IMR-90 (cell line): Measurements from ENCODE around the gene ZNF774. TPM values are rescaled to one million over a fixed set of nuclear protein-coding genes. Genes with fewer than 3 reads are reported as not detected.

ENCODE experiments used
- ATAC-seq: fragments of 200-7000 bp; cut with Tn5 transposase; 2 replicates; pipeline ENCODE4 v1.9.1; 2020; ENCODE audit warnings: low read depth, mild to moderate bottlenecking, moderate library complexity
- BruUV-seq: library from RNA; stranded (reverse); fragments of 400-500 nt; replicated peaks from 2 replicates; lab custom pipeline; 2021; lab: Mats Ljungman, UMichigan
- CTCF ChIA-PET: fragments of 300-600 bp; formaldehyde crosslinking; extraction: SDS; loops from one replicate; lab custom pipeline; 2021; ENCODE audit warnings: antibody characterized with exemption; lab: Yijun Ruan, JAX
- POLR2A ChIA-PET: fragments of 300-600 bp; sonication (Branson Sonifier 250); formaldehyde crosslinking; loops from one replicate; lab custom pipeline; 2022; ENCODE audit warnings: antibody characterized with exemption; ENCODE audit not compliant: unreplicated experiment; lab: Charles Lee
- DNase-seq: peaks from one replicate; pipeline ENCODE4 v3.0.0; 2013
- H2AFZ ChIP-seq: replicated peaks from 2 replicates; pipeline ENCODE3; 2013; ENCODE audit warnings: low read length, mild to moderate bottlenecking; ENCODE audit not compliant: poor library complexity
- H2AK5ac ChIP-seq: 2 replicates; pipeline ENCODE4 v1.6.1; 2013; ENCODE audit warnings: low read depth, low read length, inconsistent platforms
- H2AK9ac ChIP-seq: replicated peaks from 2 replicates; pipeline ENCODE3; 2013; ENCODE audit warnings: mild to moderate bottlenecking, low read depth, low read length, moderate library complexity; ENCODE audit not compliant: poor library complexity
- H2BK120ac ChIP-seq: 2 replicates; pipeline ENCODE4 v1.6.1; 2013; ENCODE audit warnings: low read depth, low read length, inconsistent platforms
- H2BK15ac ChIP-seq: 3 replicates; pipeline ENCODE4 v1.6.1; 2013; ENCODE audit warnings: low read depth, low read length, inconsistent platforms
- H2BK20ac ChIP-seq: 2 replicates; pipeline ENCODE4 v1.6.1; 2013; ENCODE audit warnings: low read depth, mild to moderate bottlenecking, inconsistent platforms, low read length, moderate library complexity
- H2BK5ac ChIP-seq: 2 replicates; pipeline ENCODE4 v1.6.1; 2013; ENCODE audit warnings: mild to moderate bottlenecking, low read depth, low read length, inconsistent platforms; ENCODE audit not compliant: poor library complexity, severe bottlenecking
- H3K14ac ChIP-seq: replicated peaks from 2 replicates; pipeline ENCODE4 v1.6.1; 2013; ENCODE audit warnings: low read depth, low read length, inconsistent platforms
- H3K18ac ChIP-seq: 2 replicates; pipeline ENCODE4 v1.6.1; 2013; ENCODE audit warnings: low read depth, low read length, control low read depth
- H3K23ac ChIP-seq: 2 replicates; pipeline ENCODE4 v1.6.1; 2013; ENCODE audit warnings: low read depth, low read length, inconsistent platforms
- H3K27ac ChIP-seq: 2 replicates; pipeline ENCODE4 v1.5.1; 2013; ENCODE audit warnings: mild to moderate bottlenecking, control low read depth, low read length; ENCODE audit not compliant: insufficient read depth
- H3K27me3 ChIP-seq: 2 replicates; pipeline ENCODE4 v1.6.1; 2013; ENCODE audit warnings: low read length; ENCODE audit not compliant: control insufficient read depth, insufficient read depth
- H3K36me3 ChIP-seq: 2 replicates; pipeline ENCODE4 v1.6.1; 2013; ENCODE audit warnings: low read length, mixed read lengths; ENCODE audit not compliant: control insufficient read depth, insufficient read depth
- H3K4ac ChIP-seq: 2 replicates; pipeline ENCODE4 v1.6.1; 2013; ENCODE audit warnings: low read depth, low read length, inconsistent platforms
- H3K4me1 ChIP-seq: 2 replicates; pipeline ENCODE4 v1.6.1; 2013; ENCODE audit warnings: low read length, mixed read lengths; ENCODE audit not compliant: control insufficient read depth, insufficient read depth
- H3K4me2 ChIP-seq: 2 replicates; pipeline ENCODE4 v1.6.1; 2013; ENCODE audit warnings: low read depth, mild to moderate bottlenecking, control low read depth, low read length, moderate library complexity
- H3K4me3 ChIP-seq: 2 replicates; pipeline ENCODE4 v1.5.1; 2013; ENCODE audit warnings: low read depth, mild to moderate bottlenecking, control low read depth, low read length, moderate library complexity; ENCODE audit not compliant: insufficient read depth
- H3K56ac ChIP-seq: 2 replicates; pipeline ENCODE4 v1.6.1; 2013; ENCODE audit warnings: low read length, inconsistent platforms; ENCODE audit not compliant: insufficient read depth; ENCODE audit errors: extremely low read depth
- H3K79me1 ChIP-seq, 2 experiments: 2 replicates each; pipeline ENCODE4 v1.6.1; 2013; ENCODE audit warnings: low read length in 2 of 2, inconsistent platforms in 1 of 2, low read depth in 1 of 2
- H3K9ac ChIP-seq: 2 replicates; pipeline ENCODE4 v1.6.1; 2013; ENCODE audit warnings: low read depth, low read length, control low read depth
- H3K9me1 ChIP-seq: 2 replicates; pipeline ENCODE4 v1.6.1; 2013; ENCODE audit warnings: low read length, inconsistent platforms; ENCODE audit not compliant: insufficient read depth
- H3K9me3 ChIP-seq: 2 replicates; pipeline ENCODE4 v1.6.1; 2013; ENCODE audit warnings: low read length; ENCODE audit not compliant: control insufficient read depth, insufficient read depth
- H4K20me1 ChIP-seq: 2 replicates; pipeline ENCODE4 v1.6.1; 2013; ENCODE audit warnings: low read length, inconsistent platforms; ENCODE audit not compliant: insufficient read depth
- H4K5ac ChIP-seq: 2 replicates; pipeline ENCODE4 v1.6.1; 2013; ENCODE audit warnings: mild to moderate bottlenecking, low read depth, low read length, control low read depth
- H4K8ac ChIP-seq, 2 experiments: 2 replicates each; pipeline ENCODE4 v1.6.1; 2013; ENCODE audit warnings: low read depth in 2 of 2, low read length in 2 of 2, control low read depth in 1 of 2, inconsistent platforms in 1 of 2
- H4K91ac ChIP-seq: 2 replicates; pipeline ENCODE4 v1.6.1; 2013; ENCODE audit warnings: low read depth, low read length, inconsistent platforms; ENCODE audit not compliant: insufficient read depth
- BHLHE40 ChIP-seq: fragments of 150-350 bp; IDR thresholded peaks from 2 replicates; pipeline ENCODE4 v1.6.1; 2016; ENCODE audit warnings: mild to moderate bottlenecking, low read depth, low read length
- CEBPB ChIP-seq: IDR thresholded peaks from 2 replicates; pipeline ENCODE4 v1.6.1; 2012; ENCODE audit warnings: low read depth, low read length, improper control_type of control experiment
- CHD1 ChIP-seq: IDR thresholded peaks from 2 replicates; pipeline ENCODE4 v1.6.1; 2012; ENCODE audit warnings: low read depth, low read length, improper control_type of control experiment
- CTCF ChIP-seq: conservative IDR thresholded peaks from 2 replicates; pipeline ENCODE4 v1.5.1; 2012; ENCODE audit warnings: mild to moderate bottlenecking, low read depth, low read length, improper control_type of control experiment
- NFE2L2 ChIP-seq: fragments of 150-350 bp; IDR thresholded peaks from 2 replicates; pipeline ENCODE4 v1.6.1; 2016; ENCODE audit warnings: low read depth, mild to moderate bottlenecking, low read length
- RAD21 ChIP-seq: IDR thresholded peaks from 2 replicates; pipeline ENCODE4 v1.6.1; 2012; ENCODE audit warnings: low read length, improper control_type of control experiment
- RCOR1 ChIP-seq: IDR thresholded peaks from 2 replicates; pipeline ENCODE4 v1.6.1; 2012; ENCODE audit warnings: mild to moderate bottlenecking, low read length, improper control_type of control experiment; ENCODE audit not compliant: insufficient replicate concordance
- WGBS, 2 experiments: methylation state at CpG; one replicate each; pipeline versions ENCODE4 v1.1.5 to v1.1.7; 2013; ENCODE audit warnings: missing lambda C conversion rate in 2 of 2; ENCODE audit not compliant: insufficient read length in 1 of 2; ENCODE audit errors: extremely low coverage in 2 of 2; 5-methylcytosine and 5-hydroxymethylcytosine counted together
- dilution Hi-C: fragments of 300-500 bp; cut with HindIII; formaldehyde crosslinking; loops from one replicate; pipeline ENCODE4 v1.14.3; 2018; ENCODE audit warnings: low sequenced_read_pairs; ENCODE audit not compliant: unreplicated experiment
- in situ Hi-C: fragments of 300-500 bp; cut with MboI; formaldehyde crosslinking; loops from 3 replicates; pipeline ENCODE4 v1.14.3; 2019; ENCODE audit warnings: low sequenced_read_pairs, inconsistent platforms, mixed read lengths
- intact Hi-C: fragments of 100-400 bp; cut with micrococcal nuclease; formaldehyde crosslinking; loops from 2 replicates; pipeline ENCODE4 v1.10.0; 2022
- polyA plus RNA-seq, 3 experiments: library from polyadenylated mRNA; depleted of rRNA; stranded (reverse); fragments of >200 nt; gene quantifications; 2 replicates each; pipeline ENCODE4 v1.2.3, GENCODE V29; 2012; ENCODE audit warnings: low replicate concordance in 1 of 3
- total RNA-seq: library from RNA; depleted of rRNA; stranded (reverse); fragments of >200 nt; gene quantifications from 2 replicates; pipeline ENCODE4 v1.2.3, GENCODE V29; 2012
- TF ChIP-seq, protein P1 (sequence below): fragments of 150-350 bp; IDR thresholded peaks from 2 replicates; pipeline ENCODE4 v1.6.1; 2017; ENCODE audit warnings: mild to moderate bottlenecking, antibody characterized with exemption, low read length, low read depth

The ZNF774 gene
- total and polyA plus RNA-seq, 2 of the 4 experiments (the other 2 are of a cell fraction) = 0.91 to 1.1 TPM

DNA sequence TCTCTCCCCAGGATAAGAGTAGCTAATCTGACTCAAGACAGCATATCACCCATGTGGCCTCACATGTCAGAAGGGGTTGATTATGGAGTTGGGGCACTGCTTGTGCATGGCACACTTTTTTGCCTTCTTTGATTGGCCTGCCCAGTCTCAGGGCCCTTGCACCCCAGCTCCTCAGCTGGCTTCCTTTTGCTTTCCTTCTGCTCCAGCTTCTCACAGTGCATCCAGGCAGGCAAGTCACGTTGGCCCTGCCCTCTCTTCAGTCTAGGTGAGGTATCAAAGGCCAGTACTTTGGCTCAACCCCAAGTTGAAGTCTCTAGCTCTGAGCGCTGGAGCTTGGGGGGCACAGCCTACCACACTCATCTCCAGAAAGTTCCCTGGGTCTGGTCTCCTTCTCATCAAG is 44.4 kb upstream of the ZNF774 start:
- ChIA-PET CTCF (no interaction called here), POLR2A (no interaction called here)
- no peaks in the 10 kb centered on the region for H3K4me1 ChIP-seq
- H3K14ac ChIP-seq = no peak overlapping the region; the same call in 1 of the 2 replicates
- H3K27ac ChIP-seq = no peak overlapping the region
- no peak overlapping the region for H3K4me3 ChIP-seq
- TF ChIP-seq RCOR1 = no peak
- no peak for TF ChIP-seq BHLHE40
- no peak for TF ChIP-seq NFE2L2
- TF ChIP-seq CTCF = no peak
- no peak for TF ChIP-seq RAD21
- no peak for TF ChIP-seq CHD1
- TF ChIP-seq, protein P1, sequence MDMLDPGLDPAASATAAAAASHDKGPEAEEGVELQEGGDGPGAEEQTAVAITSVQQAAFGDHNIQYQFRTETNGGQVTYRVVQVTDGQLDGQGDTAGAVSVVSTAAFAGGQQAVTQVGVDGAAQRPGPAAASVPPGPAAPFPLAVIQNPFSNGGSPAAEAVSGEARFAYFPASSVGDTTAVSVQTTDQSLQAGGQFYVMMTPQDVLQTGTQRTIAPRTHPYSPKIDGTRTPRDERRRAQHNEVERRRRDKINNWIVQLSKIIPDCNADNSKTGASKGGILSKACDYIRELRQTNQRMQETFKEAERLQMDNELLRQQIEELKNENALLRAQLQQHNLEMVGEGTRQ = no peak
- no peak for TF ChIP-seq CEBPB
- H3K4me2 ChIP-seq = no peak overlapping the region
- WGBS, 2 experiments = no CpG with 5 or more reads among the region's 2 CpGs
- peak overlapping the region; percentile 30 for H2AFZ ChIP-seq
- H4K8ac ChIP-seq = no peak overlapping the region
- H3K9me1 ChIP-seq = no peaks in the 10 kb centered on the region
- no peak overlapping the region for H3K4ac ChIP-seq
- H4K91ac ChIP-seq = no peak overlapping the region
- H2BK120ac ChIP-seq = no peak overlapping the region
- H3K9me3 ChIP-seq = no peaks in the 10 kb centered on the region
- dilution Hi-C loops (no loop called here), intact Hi-C loops (no loop called here), in situ Hi-C loops (loop anchor here (25.0 kb wide), 1 partner anchor 580 kb away; the partner anchor contains the start of gene FES)
- no peak overlapping the region for H2AK9ac ChIP-seq
- no peak overlapping the region for H3K56ac ChIP-seq
- no peak overlapping the region for H3K9ac ChIP-seq
- no peak overlapping the region for H3K18ac ChIP-seq
- no peaks in the 10 kb centered on the region for H3K36me3 ChIP-seq
- H3K27me3 ChIP-seq = no peaks in the 10 kb centered on the region; the same call in 1 of the 2 replicates
- no peak overlapping the region for H3K23ac ChIP-seq
- H2BK20ac ChIP-seq = no peak overlapping the region
- DNase-seq (no peak), ATAC-seq (no peak)
- no peaks in the 10 kb centered on the region for H4K20me1 ChIP-seq
- no peak overlapping the region for H2BK5ac ChIP-seq
- no peak overlapping the region for H2AK5ac ChIP-seq
- no TSS peak for BruUV-seq
- H2BK15ac ChIP-seq = no peak overlapping the region
- H3K79me1 ChIP-seq = no peaks in the 10 kb centered on the region
- no peak overlapping the region for H4K5ac ChIP-seq
